NCI-H1436 treated with DMSO at 0.1 percent for 48 hours (cell line): ENCODE data around the gene ADIPOR2.
"Not testable (repeated sequence)": the region's sequence is repeated elsewhere in the genome, so short reads cannot be mapped to it uniquely, and the experiment has no call there.

Source experiments
- DNase-seq: peaks from one replicate; lab custom pipeline; 2025; lab: John Stamatoyannopoulos, UW

The ADIPOR2 gene

DNA sequence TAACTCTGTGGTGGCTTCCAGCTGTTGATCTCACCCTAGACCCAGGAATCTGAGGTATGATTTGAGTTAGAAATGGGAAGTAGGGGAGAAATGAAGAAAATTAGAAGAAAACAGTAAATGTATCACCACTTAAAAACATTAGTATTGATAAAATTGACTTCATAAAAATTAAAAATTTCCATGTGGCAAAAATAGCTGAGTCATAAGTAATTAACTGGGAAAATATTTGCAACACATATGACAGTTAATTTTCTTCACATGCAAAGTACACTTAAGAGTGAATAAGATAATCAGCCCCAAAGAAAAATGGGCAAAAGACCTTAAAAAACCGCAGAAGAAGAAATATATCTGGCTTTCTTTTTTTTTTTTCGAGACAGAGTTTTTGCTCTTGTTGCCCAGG lies 25.5 kb upstream of the ADIPOR2 start:
- no peak for DNase-seq

DNA sequence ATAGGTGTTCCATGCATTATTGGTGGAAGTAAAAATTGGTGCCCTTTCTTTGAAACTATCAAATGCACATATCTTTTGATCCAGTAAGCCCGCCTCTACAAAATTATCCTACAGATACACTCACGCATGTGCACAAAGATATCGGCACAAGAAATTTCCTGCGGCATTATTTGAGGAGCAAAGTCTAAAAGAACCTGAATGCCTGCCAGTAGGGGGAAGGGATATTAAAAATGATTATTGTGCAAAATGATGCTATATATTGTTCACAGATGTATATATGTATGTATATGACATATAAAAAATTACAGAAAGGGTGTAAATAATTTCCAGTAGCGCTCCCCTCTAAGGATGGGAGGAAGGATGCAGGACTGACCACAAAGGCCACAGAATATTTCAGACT lies 24.7 kb upstream of the ADIPOR2 start:
- DNase-seq, result no peak

- DNase-seq, result no peak
These were observed 24.1 kb upstream of the ADIPOR2 start for GRCh38 chr12:1666685-1667162.

GRCh38 chr12:1668833-1669543 lies 21.9 kb upstream of the ADIPOR2 start:
- no peak for DNase-seq

DNA sequence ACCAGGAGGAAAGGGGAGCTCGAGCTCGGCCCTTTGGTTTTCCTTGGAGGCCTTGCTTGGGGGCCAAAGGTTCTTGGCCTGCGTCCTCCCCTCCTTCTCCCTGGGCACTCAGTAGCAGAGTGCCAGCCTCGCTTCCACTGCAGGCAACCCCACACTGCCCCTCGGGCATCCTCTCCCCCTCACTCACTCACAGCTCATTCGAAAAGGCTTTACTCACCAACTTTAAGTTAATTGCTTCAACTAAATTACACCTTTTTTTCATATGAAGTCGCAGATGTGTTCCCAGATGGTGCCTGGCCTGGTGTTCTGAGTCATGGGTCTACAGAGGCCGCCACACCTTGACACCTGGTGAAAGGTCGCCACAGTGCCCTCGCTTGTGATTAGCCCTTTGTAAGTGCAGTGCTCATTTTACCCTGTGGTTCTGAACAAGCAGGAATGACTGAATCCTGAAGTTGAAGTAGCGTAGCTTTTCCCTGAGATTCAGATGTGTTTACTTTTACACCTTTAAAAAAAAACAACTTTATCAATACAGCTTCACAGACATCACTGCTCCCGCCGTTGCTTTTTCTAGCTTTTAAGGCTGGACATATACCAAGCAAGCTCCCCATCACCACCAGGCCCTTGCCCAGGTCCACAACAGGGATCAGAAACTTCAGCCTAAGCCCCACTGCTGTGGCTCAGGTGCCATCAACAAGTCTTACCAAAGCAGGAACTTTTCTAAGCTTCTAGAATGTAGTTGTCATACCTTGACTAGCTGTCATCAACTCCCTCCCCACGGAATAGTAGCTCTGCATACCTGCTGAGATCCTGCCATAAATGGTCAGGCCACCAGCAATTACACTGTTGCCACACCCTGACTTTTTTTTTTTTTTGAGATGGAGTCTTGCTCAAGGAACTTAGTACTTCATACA lies 20.3 kb upstream of the ADIPOR2 start:
- no peak for DNase-seq

- no peak for DNase-seq
These were observed 14.8 kb upstream of the ADIPOR2 start for GRCh38 chr12:1676043-1676442.

DNA sequence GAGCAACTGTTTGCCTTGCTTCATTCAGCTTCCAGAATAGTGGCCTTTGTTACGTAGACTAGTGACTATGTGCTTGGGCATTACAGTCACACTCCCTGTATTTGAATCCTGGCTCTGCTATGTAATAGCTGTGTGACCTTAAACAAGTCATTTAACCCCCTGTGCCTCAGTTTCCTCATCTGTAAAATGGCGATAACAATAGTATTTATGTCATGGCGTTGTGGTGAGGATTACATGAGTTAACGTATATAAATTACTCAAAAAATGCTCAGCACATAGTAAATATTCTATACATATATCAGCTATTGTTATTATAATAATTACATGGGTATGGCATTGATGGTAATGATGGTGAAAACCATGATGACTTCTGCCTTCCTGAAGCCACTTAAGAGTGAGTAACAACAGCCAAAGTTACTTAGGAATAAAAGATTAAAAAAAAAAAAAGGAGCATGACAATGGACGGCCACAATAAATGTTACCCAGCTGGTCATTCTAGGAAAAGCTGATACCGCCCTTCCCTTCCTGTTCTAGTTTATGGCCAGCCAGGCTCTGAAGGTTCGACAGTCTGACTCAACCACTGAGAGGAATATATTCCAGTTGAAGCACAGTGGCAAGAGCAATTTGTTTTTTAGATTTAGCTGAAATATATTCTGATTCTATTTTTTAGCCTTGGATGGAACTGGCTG lies 9.9 kb upstream of the ADIPOR2 start:
- no peak for DNase-seq

GRCh38 chr12:1681493-1681807 lies 9.4 kb upstream of the ADIPOR2 start:
- no peak for DNase-seq

DNA sequence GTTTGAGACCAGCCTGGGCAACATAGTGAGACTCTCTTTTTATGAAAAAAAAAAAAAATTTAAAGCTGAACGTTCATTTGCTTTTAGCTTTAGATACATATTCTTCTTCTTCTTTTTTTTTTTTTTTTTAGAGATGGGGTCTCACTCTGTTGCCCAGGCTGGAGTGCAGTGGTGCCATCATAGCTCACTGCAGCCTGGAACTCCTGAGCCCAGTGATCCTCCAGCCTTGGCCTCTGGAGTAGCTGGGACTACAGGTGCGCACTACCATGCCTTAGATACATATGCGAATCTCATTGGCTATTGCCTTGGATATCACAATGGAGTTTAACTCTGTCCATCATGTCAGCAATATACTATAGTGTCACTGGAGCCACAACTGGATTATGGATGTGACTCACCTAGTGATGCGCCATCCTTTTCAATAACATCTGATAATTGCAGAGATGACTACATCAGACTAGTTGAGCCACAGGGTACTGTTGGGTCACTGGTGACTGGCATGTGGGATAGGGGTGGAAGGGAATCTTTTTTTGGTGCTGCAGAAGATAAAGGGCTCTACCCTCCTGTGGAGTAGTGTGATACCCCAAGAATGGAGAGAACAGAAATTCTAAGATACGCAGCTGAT lies 2.7 kb upstream of the ADIPOR2 start:
- no peak for DNase-seq

DNA sequence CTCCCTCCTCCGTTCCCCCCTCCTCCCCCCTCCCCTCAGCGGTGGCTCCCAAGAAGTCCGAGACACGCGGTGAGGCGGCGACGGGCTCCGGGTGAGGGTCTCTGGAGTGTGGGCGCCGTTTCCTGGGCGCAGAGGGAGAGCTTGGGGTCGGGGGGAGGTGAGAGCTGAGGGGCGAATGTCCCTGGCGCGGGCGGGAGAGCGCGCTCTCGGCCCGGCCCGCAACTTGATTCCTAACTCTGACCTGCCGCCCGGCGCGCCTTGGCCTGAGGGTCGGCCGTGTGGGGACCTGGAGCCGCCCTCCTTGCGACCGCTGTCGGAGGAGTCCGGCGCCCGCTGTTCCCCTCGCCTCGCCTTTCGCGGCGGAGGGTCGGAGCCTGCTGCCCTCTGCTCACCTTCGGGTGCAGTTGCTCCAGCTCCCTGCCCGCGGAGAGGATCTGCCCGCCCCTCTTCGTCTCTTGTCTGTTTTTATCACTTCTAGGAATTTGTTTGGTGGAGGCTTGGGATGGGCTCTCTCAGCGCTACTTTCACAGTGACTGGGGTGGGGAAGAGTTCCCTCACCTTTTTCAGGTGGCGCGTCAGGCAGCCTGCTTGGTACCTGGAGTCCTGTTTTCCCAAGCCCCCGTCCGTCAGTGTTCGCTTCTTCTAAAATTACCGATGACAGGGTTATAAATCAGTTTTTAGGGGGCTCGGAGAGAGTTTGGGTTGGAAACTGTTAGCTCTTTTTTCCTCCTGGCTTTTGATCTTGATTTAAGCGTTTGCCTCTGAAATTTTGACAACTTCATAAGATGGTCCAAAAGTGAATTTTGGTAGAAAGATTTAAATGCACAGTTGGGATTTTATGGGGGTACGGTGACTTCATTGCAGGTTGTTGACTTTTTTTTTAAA lies 495 bp downstream of the ADIPOR2 start:
- DNase-seq, result no peak

- no peak for DNase-seq
These were observed 1.4 kb downstream of the ADIPOR2 start for GRCh38 chr12:1692226-1692625.

GRCh38 chr12:1692895-1693610 lies 2.2 kb downstream of the ADIPOR2 start:
- no peak for DNase-seq

DNA sequence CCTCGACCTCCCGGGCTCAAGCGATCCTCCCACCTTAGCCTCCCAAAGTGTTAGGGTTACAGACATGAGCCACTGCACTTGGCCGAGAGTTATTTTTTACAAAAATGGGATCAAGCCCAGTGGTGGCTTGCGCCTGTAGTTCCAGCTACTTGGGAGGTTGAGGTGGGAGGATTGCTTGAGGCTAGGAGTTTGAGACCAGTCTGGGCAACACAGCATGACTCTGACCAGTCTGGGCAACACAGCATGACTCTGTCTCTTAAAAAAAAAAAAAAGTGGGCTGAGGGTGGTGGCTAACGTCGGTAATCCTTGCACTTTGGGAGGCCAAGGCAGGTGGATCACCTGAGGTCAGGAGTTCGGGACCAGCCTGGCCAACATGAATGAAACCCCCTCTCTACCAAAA lies 4.2 kb downstream of the ADIPOR2 start:
- DNase-seq, result not testable (repeated sequence)

GRCh38 chr12:1695886-1696670 lies 5.2 kb downstream of the ADIPOR2 start:
- no peak for DNase-seq

GRCh38 chr12:1696800-1697199 lies 5.9 kb downstream of the ADIPOR2 start:
- no peak for DNase-seq

GRCh38 chr12:1697271-1697670 lies 6.4 kb downstream of the ADIPOR2 start:
- no peak for DNase-seq

DNA sequence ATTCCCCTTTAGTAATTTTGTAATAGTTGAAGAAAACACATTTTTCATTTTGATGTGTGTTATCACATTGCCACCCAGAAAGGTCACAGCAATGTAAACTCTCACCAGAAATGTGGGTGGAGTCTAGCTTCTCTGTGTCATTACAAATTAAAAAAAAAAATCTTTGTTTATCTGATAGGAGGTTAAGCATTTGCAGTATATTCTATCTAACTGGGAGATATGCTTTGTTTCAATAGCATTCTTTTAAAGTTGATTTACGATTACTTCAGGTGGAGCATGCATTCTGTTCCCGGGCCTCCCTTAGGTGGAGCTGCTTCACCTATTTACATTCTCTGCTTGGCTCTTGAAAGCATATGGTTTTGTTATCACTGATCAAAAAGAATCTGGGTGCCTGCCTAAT lies 7.8 kb downstream of the ADIPOR2 start:
- DNase-seq, result no peak

DNA sequence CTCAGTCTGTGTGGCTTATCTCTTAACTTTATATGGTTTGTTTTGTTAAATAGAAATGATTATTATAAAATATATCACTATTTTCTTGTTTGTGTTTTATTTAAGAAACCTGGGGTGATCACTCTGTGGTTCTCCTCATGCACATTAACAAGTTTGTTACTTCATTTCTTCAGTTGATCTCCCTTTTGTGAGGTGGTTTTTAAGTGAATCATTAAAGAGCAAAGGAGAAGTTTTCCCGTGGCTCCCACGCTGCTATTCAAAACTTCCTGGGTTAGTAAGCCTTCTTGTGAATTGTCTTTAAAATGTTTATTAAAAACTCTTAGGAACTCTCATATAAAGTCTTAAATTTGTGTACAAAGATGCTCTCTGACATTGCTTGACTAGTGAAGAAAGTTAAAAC lies 11.8 kb downstream of the ADIPOR2 start:
- DNase-seq, result no peak

DNA sequence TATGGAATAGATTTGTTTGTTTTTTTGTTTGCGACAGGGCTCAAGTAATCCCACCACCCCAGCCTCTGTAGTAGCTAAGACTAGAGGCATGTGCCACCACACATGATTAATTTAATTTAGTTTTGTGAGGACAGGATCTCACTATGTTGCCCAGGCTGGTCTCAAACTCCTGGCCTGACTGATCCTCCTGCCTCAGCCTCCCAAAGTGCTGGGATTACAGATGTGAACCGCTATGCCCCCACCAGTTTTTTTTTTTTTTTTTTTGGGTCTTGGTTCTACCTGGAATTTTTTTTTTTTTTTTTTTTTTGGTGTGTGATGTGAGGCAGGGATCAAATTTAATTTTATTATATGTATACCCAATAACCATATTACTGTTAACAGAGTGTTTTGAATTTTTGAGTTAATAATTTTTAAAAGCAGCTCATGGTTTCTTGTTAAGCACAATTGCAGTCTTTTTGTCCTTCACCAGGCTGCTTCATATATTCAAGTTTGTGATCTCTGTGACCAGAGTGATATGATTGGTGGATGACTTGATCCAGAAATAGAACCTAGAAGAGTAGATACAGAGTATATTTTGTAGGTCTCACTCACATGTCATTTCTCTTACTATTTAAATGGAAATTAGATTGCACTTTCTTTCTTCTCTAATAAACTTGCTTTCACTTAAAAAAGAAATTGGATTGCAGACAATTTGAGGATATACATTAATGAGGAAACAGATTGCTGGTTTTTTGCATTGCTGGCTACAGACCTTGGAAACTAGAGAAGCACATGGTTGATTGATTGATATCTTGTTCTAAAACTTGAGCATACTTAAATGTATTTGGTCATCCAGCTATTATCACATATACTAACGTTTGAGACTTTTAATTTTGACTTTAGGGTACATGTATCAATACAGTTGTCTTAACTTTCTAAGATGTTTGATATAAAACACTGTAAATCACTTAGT lies 13.2 kb downstream of the ADIPOR2 start:
- DNase-seq, result no peak
